ENCODE measurements around the gene CHN2. TPM values are rescaled to one million over a fixed set of nuclear protein-coding genes. Genes with fewer than 3 reads are reported as not detected.

CHN2 gene
- total RNA-seq, 1 experiment from 2014 or later = not detected

DNA sequence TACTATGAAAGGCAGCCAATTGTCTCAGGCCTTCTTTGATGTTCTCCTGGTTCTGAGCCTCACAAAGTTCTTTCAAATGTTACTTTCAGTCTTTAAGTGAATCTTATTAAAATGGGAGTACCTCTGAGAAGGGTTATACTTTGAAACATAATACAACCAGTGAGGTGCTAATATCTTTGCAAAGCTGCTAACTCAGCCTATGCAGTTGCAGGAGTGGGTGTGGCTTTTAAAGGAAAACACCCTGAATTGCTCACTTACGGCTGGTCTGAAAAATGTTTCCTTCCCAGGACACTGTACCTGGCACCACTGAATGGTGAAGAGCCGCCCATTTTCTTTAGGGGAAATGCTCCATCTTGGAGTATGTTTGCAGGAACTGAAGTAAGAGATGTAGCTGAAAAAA, 130.9 kb downstream of the CHN2 start:
- Histone ChIP-seq H3K79me2 (ENCODE audit: low read depth) (no peaks in the 10 kb centered on the region), H3K9me3 (ENCODE audit: insufficient read depth, low read depth) (no peaks in the 10 kb centered on the region), H3K27me3 (ENCODE audit: insufficient read depth, low read depth) (peaks cover 33% of the 10 kb centered on the region), H4K20me1 (ENCODE audit: insufficient read depth) (no peaks in the 10 kb centered on the region), H3K4me1 (replicated peaks; ENCODE audit: insufficient read depth) (no peaks in the 10 kb centered on the region), H3K4me3 (no peak overlapping the region), H3K9me2 (ENCODE audit: insufficient read depth) (no peaks in the 10 kb centered on the region), H2AFZ (no peak overlapping the region), H3F3A (ENCODE audit: insufficient read depth, low read depth) (no peaks in the 10 kb centered on the region), H3K27ac (no peak overlapping the region), H3K36me3 (ENCODE audit: low read depth) (no peaks in the 10 kb centered on the region), H3K4me2 (no peak overlapping the region)
- POLR2A ChIA-PET (ENCODE audit: unreplicated experiment) = no interaction called here
- no TSS peak for BruUV-seq (replicated peaks)
- no peak for DNase-seq
- TF ChIP-seq EZH2 (IDR thresholded peaks at IDR 0.05; ENCODE audit: low read depth) = no peak
- TF ChIP-seq, protein P1, sequence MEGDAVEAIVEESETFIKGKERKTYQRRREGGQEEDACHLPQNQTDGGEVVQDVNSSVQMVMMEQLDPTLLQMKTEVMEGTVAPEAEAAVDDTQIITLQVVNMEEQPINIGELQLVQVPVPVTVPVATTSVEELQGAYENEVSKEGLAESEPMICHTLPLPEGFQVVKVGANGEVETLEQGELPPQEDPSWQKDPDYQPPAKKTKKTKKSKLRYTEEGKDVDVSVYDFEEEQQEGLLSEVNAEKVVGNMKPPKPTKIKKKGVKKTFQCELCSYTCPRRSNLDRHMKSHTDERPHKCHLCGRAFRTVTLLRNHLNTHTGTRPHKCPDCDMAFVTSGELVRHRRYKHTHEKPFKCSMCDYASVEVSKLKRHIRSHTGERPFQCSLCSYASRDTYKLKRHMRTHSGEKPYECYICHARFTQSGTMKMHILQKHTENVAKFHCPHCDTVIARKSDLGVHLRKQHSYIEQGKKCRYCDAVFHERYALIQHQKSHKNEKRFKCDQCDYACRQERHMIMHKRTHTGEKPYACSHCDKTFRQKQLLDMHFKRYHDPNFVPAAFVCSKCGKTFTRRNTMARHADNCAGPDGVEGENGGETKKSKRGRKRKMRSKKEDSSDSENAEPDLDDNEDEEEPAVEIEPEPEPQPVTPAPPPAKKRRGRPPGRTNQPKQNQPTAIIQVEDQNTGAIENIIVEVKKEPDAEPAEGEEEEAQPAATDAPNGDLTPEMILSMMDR (conservative IDR thresholded peaks at IDR 0.05) = no peak
- CTCF ChIA-PET = no interaction called here
- intact Hi-C loops (cut with micrococcal nuclease; ENCODE audit: unreplicated experiment) = no loop called here

DNA sequence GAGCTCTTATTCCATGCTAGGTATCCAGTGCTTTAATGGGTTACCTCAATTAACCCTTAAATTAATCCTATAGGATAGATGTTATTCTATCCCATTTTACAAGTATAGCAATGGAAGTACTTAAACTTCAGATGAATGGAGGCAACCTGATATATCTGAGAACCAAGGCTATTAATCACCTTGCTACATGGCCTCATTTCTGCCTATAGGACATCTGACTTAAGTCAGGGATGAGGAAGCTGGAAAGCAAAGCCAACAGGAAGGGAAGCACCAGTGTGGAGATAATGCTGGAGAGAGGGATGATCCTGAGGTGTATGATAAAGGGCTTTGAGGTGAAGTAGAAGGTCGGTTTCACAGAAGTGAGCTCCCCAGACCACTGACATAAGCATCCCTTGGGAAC, 132.3 kb downstream of the CHN2 start:
- intact Hi-C loops (cut with micrococcal nuclease; ENCODE audit: unreplicated experiment) = no loop called here

DNA sequence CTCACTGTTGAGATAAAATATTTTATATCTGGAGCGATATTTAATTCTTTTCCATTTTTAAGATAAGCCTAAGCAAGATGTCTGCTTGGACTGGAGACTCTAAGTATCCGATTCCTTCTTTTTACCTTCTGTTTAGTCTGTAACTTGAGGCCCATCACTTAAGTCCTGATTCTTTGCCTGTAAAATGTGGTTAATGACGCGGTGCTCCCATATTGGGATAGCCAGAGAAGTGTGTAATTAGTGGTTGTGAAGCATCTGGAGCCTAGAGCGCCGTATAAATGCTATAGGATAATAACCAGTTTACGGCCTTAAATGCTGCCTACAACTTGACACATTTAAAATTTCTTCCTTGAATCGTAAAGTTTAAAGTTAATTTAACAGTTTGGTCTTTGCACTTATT, 132.9 kb downstream of the CHN2 start:
- H3K27me3 ChIP-seq (ENCODE audit: insufficient read depth, low read depth) = peaks cover 40% of the 10 kb centered on the region
- no peaks in the 10 kb centered on the region for H3K36me3 ChIP-seq (ENCODE audit: low read depth)
- no peaks in the 10 kb centered on the region for H4K20me1 ChIP-seq (ENCODE audit: insufficient read depth)
- no peaks in the 10 kb centered on the region for H3K9me3 ChIP-seq (ENCODE audit: insufficient read depth, low read depth)
- ChIA-PET CTCF (no interaction called here), POLR2A (ENCODE audit: unreplicated experiment) (no interaction called here)
- H3F3A ChIP-seq (ENCODE audit: insufficient read depth, low read depth) = no peaks in the 10 kb centered on the region
- H3K9me2 ChIP-seq (ENCODE audit: insufficient read depth) = no peaks in the 10 kb centered on the region
- intact Hi-C loops (cut with micrococcal nuclease; ENCODE audit: unreplicated experiment) = no loop called here
- TF ChIP-seq, protein P1 (conservative IDR thresholded peaks at IDR 0.05) = no peak
- TF ChIP-seq EZH2 (IDR thresholded peaks at IDR 0.05; ENCODE audit: low read depth) = no peak
- H3K4me1 ChIP-seq (replicated peaks; ENCODE audit: insufficient read depth) = no peaks in the 10 kb centered on the region
- no peak overlapping the region for H3K27ac ChIP-seq
- H3K4me3 ChIP-seq = no peak overlapping the region
- H3K79me2 ChIP-seq (ENCODE audit: low read depth) = no peaks in the 10 kb centered on the region
- BruUV-seq (replicated peaks) = no TSS peak
- no peak overlapping the region for H2AFZ ChIP-seq
- no peak overlapping the region for H3K4me2 ChIP-seq
- DNase-seq = no peak

More for the DNA sequence above, 132.3 kb downstream of the CHN2 start:
- Histone ChIP-seq H3K9me2 (ENCODE audit: insufficient read depth) (no peaks in the 10 kb centered on the region), H3K4me2 (no peak overlapping the region), H3K79me2 (ENCODE audit: low read depth) (no peaks in the 10 kb centered on the region), H3K27me3 (ENCODE audit: insufficient read depth, low read depth) (peaks cover 35% of the 10 kb centered on the region), H3K4me1 (replicated peaks; ENCODE audit: insufficient read depth) (no peaks in the 10 kb centered on the region), H4K20me1 (ENCODE audit: insufficient read depth) (no peaks in the 10 kb centered on the region), H3K27ac (no peak overlapping the region), H2AFZ (no peak overlapping the region), H3F3A (ENCODE audit: insufficient read depth, low read depth) (no peaks in the 10 kb centered on the region), H3K9me3 (ENCODE audit: insufficient read depth, low read depth) (no peaks in the 10 kb centered on the region), H3K4me3 (no peak overlapping the region), H3K36me3 (ENCODE audit: low read depth) (no peaks in the 10 kb centered on the region)
- BruUV-seq (replicated peaks) = no TSS peak
- CTCF ChIA-PET = no interaction called here
- POLR2A ChIA-PET (ENCODE audit: unreplicated experiment) = no interaction called here
- DNase-seq = no peak
- TF ChIP-seq EZH2 (IDR thresholded peaks at IDR 0.05; ENCODE audit: low read depth) = no peak
- TF ChIP-seq, protein P1 (conservative IDR thresholded peaks at IDR 0.05) = no peak

All from PC-9 (cell line).